ENCODE data around the gene FOXC1. TPM values are rescaled to one million over a fixed set of nuclear protein-coding genes. Genes with fewer than 3 reads are reported as not detected.

The FOXC1 gene
- total RNA-seq: 10 to 100 TPM in 3 of 4 donors, 1 to 10 TPM in 1; 7.1 to 39.2 (median 27.5) TPM

GRCh38 chr6:1609648-1610496 is at the start of gene FOXC1:
FOXC1 (plus strand) TSS chr6:1609915; CDS start chr6:1610446, 531 bp downstream.
- intact Hi-C loops (cut with DNase I; ENCODE audit: low total_unique reads): loop anchor here (5.0 kb wide), 1 partner anchor 742 kb away; no protein-coding TSS in a partner anchor
- WGBS, 2 donors: 1 to 2% methylated on average over 22 to 45 of the region's 115 CpGs
- DNase-seq (ENCODE audit: low spot score in 2 of 2): peak; percentile 84 to 96
- TF ChIP-seq POLR2A (IDR thresholded peaks at IDR 0.05) (no peak), CTCF (IDR thresholded peaks at IDR 0.05) (no peak)
- peak within 1 kb of the TSS; percentile 60 for H3K4me3 ChIP-seq (ENCODE audit: low read depth, poor library complexity, severe bottlenecking)

GRCh38 chr6:1560281-1561058 is 49.2 kb upstream of the FOXC1 start:
- no peak for DNase-seq (ENCODE audit: low spot score in 2 of 2)
- intact Hi-C loops (cut with DNase I; ENCODE audit: low total_unique reads): no loop called here
- H3K4me3 ChIP-seq (ENCODE audit: low read depth, poor library complexity, severe bottlenecking): no peak overlapping the region
- TF ChIP-seq POLR2A (IDR thresholded peaks at IDR 0.05) (no peak), CTCF (IDR thresholded peaks at IDR 0.05) (no peak)
- WGBS, 2 donors: 73 to 84% methylated on average over 4 of the region's 4 CpGs

- WGBS, 2 donors: 76 to 78% methylated on average over 2 of the region's 2 CpGs
- intact Hi-C loops (cut with DNase I; ENCODE audit: low total_unique reads): no loop called here
- DNase-seq (ENCODE audit: low spot score in 2 of 2): no peak
These were observed 48.4 kb upstream of the FOXC1 start for GRCh38 chr6:1561355-1561754.

GRCh38 chr6:1562171-1562955 is 47.4 kb upstream of the FOXC1 start:
- WGBS, 2 donors: 72 to 82% methylated on average over 4 of the region's 4 CpGs
- intact Hi-C loops (cut with DNase I; ENCODE audit: low total_unique reads): no loop called here
- no peak for DNase-seq (ENCODE audit: low spot score in 2 of 2)
- no peak overlapping the region for H3K4me3 ChIP-seq (ENCODE audit: low read depth, poor library complexity, severe bottlenecking)
- TF ChIP-seq CTCF (IDR thresholded peaks at IDR 0.05) (no peak), POLR2A (IDR thresholded peaks at IDR 0.05) (no peak)

More at GRCh38 chr6:1561355-1561754, 48.4 kb upstream of the FOXC1 start:
- no peak overlapping the region for H3K4me3 ChIP-seq (ENCODE audit: low read depth, poor library complexity, severe bottlenecking)
- TF ChIP-seq CTCF (IDR thresholded peaks at IDR 0.05) (no peak), POLR2A (IDR thresholded peaks at IDR 0.05) (no peak)

GRCh38 chr6:1569377-1569776 is 40.3 kb upstream of the FOXC1 start:
- intact Hi-C loops (cut with DNase I; ENCODE audit: low total_unique reads): no loop called here
- no peak overlapping the region for H3K4me3 ChIP-seq (ENCODE audit: low read depth, poor library complexity, severe bottlenecking)
- WGBS, 2 donors: 93 to 97% methylated on average over 3 of the region's 3 CpGs
- TF ChIP-seq POLR2A (IDR thresholded peaks at IDR 0.05) (no peak), CTCF (IDR thresholded peaks at IDR 0.05) (no peak)
- DNase-seq (ENCODE audit: low spot score in 2 of 2): no peak
